Epithelial cell of esophagus (primary cell): ENCODE measurements around the gene OR2C1.

Source experiments
- DNase-seq: peaks from one replicate; pipeline ENCODE4 v3.0.0; 2010; ENCODE audit warnings: low read depth
- H3K4me3 ChIP-seq: 2 replicates; pipeline ENCODE4 v1.5.1; 2011; ENCODE audit warnings: mild to moderate bottlenecking, low read length, control low read depth
- CTCF ChIP-seq: IDR thresholded peaks from 2 replicates; pipeline ENCODE4 v1.5.1; 2011; ENCODE audit warnings: low read depth, mild to moderate bottlenecking, low read length, control low read depth, inconsistent platforms; ENCODE audit not compliant: insufficient read depth; ENCODE audit errors: missing control alignments

OR2C1 gene

GRCh38 chr16:3362931-3363330 lies 7.2 kb downstream of the OR2C1 start:
- no peak overlapping the region for H3K4me3 ChIP-seq
- DNase-seq = no peak
- TF ChIP-seq CTCF = no peak

- H3K4me3 ChIP-seq = no peak overlapping the region
- no peak for TF ChIP-seq CTCF
- no peak for DNase-seq
Observed at GRCh38 chr16:3363793-3364192, 8.1 kb downstream of the OR2C1 start.

- no peak for TF ChIP-seq CTCF
- DNase-seq = peak; percentile 93
- peak overlapping the region; percentile 63 for H3K4me3 ChIP-seq
Observed at GRCh38 chr16:3364774-3365427, 9.2 kb downstream of the OR2C1 start.

- TF ChIP-seq CTCF = no peak
- no peak for DNase-seq
- no peak overlapping the region for H3K4me3 ChIP-seq
Observed at GRCh38 chr16:3369073-3369472, 13.4 kb downstream of the OR2C1 start.

- H3K4me3 ChIP-seq = no peak overlapping the region
- no peak for TF ChIP-seq CTCF
- no peak for DNase-seq
Observed at GRCh38 chr16:3375680-3376079, 20.0 kb downstream of the OR2C1 start.

- no peak for TF ChIP-seq CTCF
- no peak for DNase-seq
- H3K4me3 ChIP-seq = no peak overlapping the region
Observed at GRCh38 chr16:3377917-3378316, 22.2 kb downstream of the OR2C1 start.

- DNase-seq = no peak
- H3K4me3 ChIP-seq = no peak overlapping the region
- no peak for TF ChIP-seq CTCF
Observed at GRCh38 chr16:3383045-3383448, 27.4 kb downstream of the OR2C1 start.
